ENCODE data around the gene IPPK.

DNA sequence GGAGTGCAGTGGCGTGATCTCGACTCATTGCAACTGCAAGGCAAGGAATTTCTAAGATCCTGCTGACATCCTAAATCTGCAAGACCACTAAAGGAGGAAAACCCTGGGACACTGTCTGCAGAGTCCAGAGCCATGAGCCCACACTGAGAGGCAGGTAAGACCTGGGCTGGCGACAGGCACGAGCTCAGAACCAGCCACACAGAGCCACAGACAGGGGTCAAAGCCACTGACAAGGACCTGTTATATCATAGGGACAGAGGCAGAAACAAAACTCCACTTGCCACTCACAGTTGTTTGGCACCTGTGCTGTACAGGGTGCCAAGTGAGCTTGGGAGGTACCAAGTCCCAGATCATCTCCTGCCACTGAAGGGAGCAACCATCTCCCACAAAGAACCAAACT is 34.2 kb downstream of the IPPK start:
- TF ChIP-seq, protein P1, sequence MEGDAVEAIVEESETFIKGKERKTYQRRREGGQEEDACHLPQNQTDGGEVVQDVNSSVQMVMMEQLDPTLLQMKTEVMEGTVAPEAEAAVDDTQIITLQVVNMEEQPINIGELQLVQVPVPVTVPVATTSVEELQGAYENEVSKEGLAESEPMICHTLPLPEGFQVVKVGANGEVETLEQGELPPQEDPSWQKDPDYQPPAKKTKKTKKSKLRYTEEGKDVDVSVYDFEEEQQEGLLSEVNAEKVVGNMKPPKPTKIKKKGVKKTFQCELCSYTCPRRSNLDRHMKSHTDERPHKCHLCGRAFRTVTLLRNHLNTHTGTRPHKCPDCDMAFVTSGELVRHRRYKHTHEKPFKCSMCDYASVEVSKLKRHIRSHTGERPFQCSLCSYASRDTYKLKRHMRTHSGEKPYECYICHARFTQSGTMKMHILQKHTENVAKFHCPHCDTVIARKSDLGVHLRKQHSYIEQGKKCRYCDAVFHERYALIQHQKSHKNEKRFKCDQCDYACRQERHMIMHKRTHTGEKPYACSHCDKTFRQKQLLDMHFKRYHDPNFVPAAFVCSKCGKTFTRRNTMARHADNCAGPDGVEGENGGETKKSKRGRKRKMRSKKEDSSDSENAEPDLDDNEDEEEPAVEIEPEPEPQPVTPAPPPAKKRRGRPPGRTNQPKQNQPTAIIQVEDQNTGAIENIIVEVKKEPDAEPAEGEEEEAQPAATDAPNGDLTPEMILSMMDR (IDR thresholded peaks at IDR 0.05), result no peak
- TF ChIP-seq POLR2A (IDR thresholded peaks at IDR 0.05) (no peak), POLR2AphosphoS5 (IDR thresholded peaks at IDR 0.05; ENCODE audit: insufficient read depth in 1 of 2, low read depth in 1 of 2) (no peak)
